Measurements from ENCODE around the gene ZBTB1. TPM values are rescaled to one million over a fixed set of nuclear protein-coding genes. Genes with fewer than 3 reads are reported as not detected.
"Not testable (repeated sequence)": the region's sequence is repeated elsewhere in the genome, so short reads cannot be mapped to it uniquely, and the experiment has no call there.

Gene ZBTB1
- total and polyA plus RNA-seq, 4 donors: 13.4 to 65.5 (median 25.0) TPM

DNA sequence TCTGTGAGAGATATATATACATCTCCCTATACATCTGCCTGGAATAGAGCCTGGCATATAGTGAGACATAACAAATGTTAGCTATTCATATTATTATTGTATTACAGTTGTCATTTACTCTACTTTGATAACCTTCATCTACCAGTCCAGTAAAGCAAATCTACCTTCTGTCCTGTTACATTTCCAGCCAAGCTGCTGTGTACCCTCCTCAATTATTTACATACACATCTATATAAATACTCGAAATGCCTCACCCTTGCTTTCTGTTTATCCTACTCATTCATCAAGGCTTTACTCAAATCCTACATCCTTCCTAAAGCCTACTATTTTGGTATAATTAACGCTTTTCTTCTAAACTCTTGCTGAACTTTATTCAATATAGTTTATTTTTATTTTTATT lies 8.7 kb downstream of the ZBTB1 start:
- no peak for ATAC-seq (ENCODE audit: insufficient read depth, low FRiP score)
- WGBS, 2 donors: 81 to 87% methylated on average over 2 of the region's 2 CpGs

DNA sequence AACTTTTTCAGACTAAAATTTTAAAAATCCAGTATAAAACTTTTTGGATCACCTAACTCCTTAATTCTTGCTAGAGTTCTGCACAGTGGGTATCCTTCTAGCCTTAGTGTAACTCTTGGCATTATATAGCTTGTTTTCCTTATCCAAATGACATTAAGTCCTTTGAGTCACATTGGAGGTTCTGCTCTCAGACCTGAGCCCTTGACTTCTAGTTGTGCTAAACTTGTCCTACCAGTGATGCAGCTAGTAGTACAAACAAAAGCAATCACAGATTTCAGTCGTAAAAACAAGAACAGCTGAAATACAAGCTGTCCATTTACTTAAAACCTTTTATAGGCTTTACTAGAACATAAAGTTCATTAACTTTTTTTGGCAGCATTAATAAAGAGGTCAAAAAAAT lies 10.5 kb downstream of the ZBTB1 start:
- TF ChIP-seq, protein P1, sequence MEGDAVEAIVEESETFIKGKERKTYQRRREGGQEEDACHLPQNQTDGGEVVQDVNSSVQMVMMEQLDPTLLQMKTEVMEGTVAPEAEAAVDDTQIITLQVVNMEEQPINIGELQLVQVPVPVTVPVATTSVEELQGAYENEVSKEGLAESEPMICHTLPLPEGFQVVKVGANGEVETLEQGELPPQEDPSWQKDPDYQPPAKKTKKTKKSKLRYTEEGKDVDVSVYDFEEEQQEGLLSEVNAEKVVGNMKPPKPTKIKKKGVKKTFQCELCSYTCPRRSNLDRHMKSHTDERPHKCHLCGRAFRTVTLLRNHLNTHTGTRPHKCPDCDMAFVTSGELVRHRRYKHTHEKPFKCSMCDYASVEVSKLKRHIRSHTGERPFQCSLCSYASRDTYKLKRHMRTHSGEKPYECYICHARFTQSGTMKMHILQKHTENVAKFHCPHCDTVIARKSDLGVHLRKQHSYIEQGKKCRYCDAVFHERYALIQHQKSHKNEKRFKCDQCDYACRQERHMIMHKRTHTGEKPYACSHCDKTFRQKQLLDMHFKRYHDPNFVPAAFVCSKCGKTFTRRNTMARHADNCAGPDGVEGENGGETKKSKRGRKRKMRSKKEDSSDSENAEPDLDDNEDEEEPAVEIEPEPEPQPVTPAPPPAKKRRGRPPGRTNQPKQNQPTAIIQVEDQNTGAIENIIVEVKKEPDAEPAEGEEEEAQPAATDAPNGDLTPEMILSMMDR (IDR thresholded peaks at IDR 0.05; ENCODE audit: control extremely low read depth, extremely low read depth): no peak
- Histone ChIP-seq H3K9me3 (ENCODE audit: control insufficient read depth in 4 of 4, insufficient read depth in 3 of 4, low read length in 3 of 4) (no peaks in the 10 kb centered on the region), H3K4me1 (ENCODE audit: control insufficient read depth in 5 of 5, insufficient read depth in 5 of 5, low read length in 5 of 5) (peaks cover 0 to 19% (median 0%) of the 10 kb centered on the region in 5 donors), H3K27me3 (ENCODE audit: control insufficient read depth in 3 of 3, insufficient read depth in 3 of 3, low read length in 2 of 3) (no peaks in the 10 kb centered on the region), H3K9ac (ENCODE audit: insufficient read depth in 1 of 2, low read length in 2 of 2) (no peak overlapping the region), H3K27ac (ENCODE audit: low read depth in 1 of 2, low read length in 1 of 2) (no peak overlapping the region), H3K4me3 (no peak overlapping the region), H3K36me3 (ENCODE audit: control insufficient read depth in 4 of 4, insufficient read depth in 4 of 4, low read length in 4 of 4) (peaks cover 0 to 2% (median 0%) of the 10 kb centered on the region in 4 donors)
- WGBS, 2 donors: 51 to 74% methylated on average over 1 of the region's 1 CpG
- DNase-seq (peak in 1 of 3 donors; percentile 27), ATAC-seq (ENCODE audit: insufficient read depth, low FRiP score) (no peak)

More for the DNA sequence above, 8.7 kb downstream of the ZBTB1 start:
- DNase-seq: no peak
- H3K9me3 ChIP-seq (ENCODE audit: control insufficient read depth in 4 of 4, insufficient read depth in 3 of 4, low read length in 3 of 4): no peaks in the 10 kb centered on the region
- no peak overlapping the region for H3K9ac ChIP-seq (ENCODE audit: insufficient read depth in 1 of 2, low read length in 2 of 2)
- no peak overlapping the region for H3K4me3 ChIP-seq
- TF ChIP-seq, protein P1 (IDR thresholded peaks at IDR 0.05; ENCODE audit: control extremely low read depth, extremely low read depth): no peak
- H3K27me3 ChIP-seq (ENCODE audit: control insufficient read depth in 3 of 3, insufficient read depth in 3 of 3, low read length in 2 of 3): no peaks in the 10 kb centered on the region
- peaks cover 0 to 21% (median 3%) of the 10 kb centered on the region in 5 donors for H3K4me1 ChIP-seq (ENCODE audit: control insufficient read depth in 5 of 5, insufficient read depth in 5 of 5, low read length in 5 of 5)
- H3K36me3 ChIP-seq (ENCODE audit: control insufficient read depth in 4 of 4, insufficient read depth in 4 of 4, low read length in 4 of 4): peaks cover 0 to 2% (median 0%) of the 10 kb centered on the region in 4 donors
- H3K27ac ChIP-seq (ENCODE audit: low read depth in 1 of 2, low read length in 1 of 2): no peak overlapping the region

DNA sequence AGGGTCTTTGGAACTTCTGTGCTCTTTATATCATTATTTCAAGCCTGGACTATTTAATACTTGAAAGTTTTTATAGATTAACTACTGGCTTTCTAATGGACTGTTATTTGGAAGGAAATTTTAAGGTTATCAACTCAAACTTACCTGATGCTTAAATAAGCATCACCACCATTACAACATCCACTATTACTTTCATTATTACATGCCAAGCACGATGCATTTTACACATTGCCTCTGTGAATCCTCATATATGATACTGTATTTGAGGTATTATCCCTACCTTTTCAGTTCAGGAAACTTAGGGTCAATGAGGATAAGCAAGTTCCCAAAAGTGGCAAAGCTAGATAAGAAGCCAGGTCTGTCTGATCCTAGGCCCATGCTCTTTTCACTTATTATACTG lies 12.4 kb downstream of the ZBTB1 start:
- ATAC-seq (ENCODE audit: insufficient read depth, low FRiP score): no peak
- no peaks in the 10 kb centered on the region for H3K27me3 ChIP-seq (ENCODE audit: control insufficient read depth in 3 of 3, insufficient read depth in 3 of 3, low read length in 2 of 3)
- WGBS, 2 donors: 73 to 88% methylated on average over 1 of the region's 1 CpG
- peaks cover 0 to 7% (median 5%) of the 10 kb centered on the region in 4 donors for H3K36me3 ChIP-seq (ENCODE audit: control insufficient read depth in 4 of 4, insufficient read depth in 4 of 4, low read length in 4 of 4)
- peaks cover 0 to 10% (median 0%) of the 10 kb centered on the region in 5 donors for H3K4me1 ChIP-seq (ENCODE audit: control insufficient read depth in 5 of 5, insufficient read depth in 5 of 5, low read length in 5 of 5)
- no peak overlapping the region for H3K27ac ChIP-seq (ENCODE audit: low read depth in 1 of 2, low read length in 1 of 2)
- no peak for DNase-seq
- H3K9me3 ChIP-seq (ENCODE audit: control insufficient read depth in 4 of 4, insufficient read depth in 3 of 4, low read length in 3 of 4): no peaks in the 10 kb centered on the region
- H3K9ac ChIP-seq (ENCODE audit: insufficient read depth in 1 of 2, low read length in 2 of 2): no peak overlapping the region
- TF ChIP-seq, protein P1 (IDR thresholded peaks at IDR 0.05; ENCODE audit: control extremely low read depth, extremely low read depth): no peak
- H3K4me3 ChIP-seq: no peak overlapping the region

DNA sequence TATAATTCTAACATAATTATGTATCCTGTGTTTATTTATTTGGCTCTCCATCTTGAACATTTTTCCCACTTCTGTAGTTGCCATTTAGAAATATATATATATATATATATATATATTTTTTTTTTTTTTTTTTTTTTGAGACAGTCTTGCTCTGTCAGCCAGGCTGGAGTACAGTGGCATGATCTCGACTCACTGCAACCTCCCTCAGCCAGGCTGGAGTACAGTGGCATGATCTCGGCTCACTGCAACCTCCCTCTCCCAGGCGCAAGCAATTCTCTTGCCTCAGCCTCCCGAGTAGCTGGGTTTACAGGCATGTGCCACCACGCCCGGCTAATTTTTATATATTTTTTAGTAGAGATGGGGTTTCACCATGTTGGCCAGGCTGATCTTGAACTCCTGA lies 13.1 kb downstream of the ZBTB1 start:
- H3K4me3 ChIP-seq; H3K9me3 ChIP-seq (ENCODE audit: control insufficient read depth in 4 of 4, insufficient read depth in 3 of 4, low read length in 3 of 4); ATAC-seq (ENCODE audit: insufficient read depth, low FRiP score); H3K27me3 ChIP-seq (ENCODE audit: control insufficient read depth in 3 of 3, insufficient read depth in 3 of 3, low read length in 2 of 3); H3K27ac ChIP-seq (ENCODE audit: low read depth in 1 of 2, low read length in 1 of 2); H3K9ac ChIP-seq (ENCODE audit: insufficient read depth in 1 of 2, low read length in 2 of 2); DNase-seq: not testable (repeated sequence)
- Histone ChIP-seq H3K36me3 (ENCODE audit: control insufficient read depth in 4 of 4, insufficient read depth in 4 of 4, low read length in 4 of 4) (peaks cover 2 to 12% (median 11%) of the 10 kb centered on the region in 4 donors), H3K4me1 (ENCODE audit: control insufficient read depth in 5 of 5, insufficient read depth in 5 of 5, low read length in 5 of 5) (peaks cover 0 to 10% (median 0%) of the 10 kb centered on the region in 5 donors)
- WGBS, 2 donors: 78 to 93% methylated on average over 6 of the region's 6 CpGs
